HG02943 (cell line): Measurements from ENCODE around the gene TPRG1L.
A peak's percentile ranks its signal among the peaks of the same experiment; 100 is the strongest.
"Not testable (repeated sequence)": the region's sequence is repeated elsewhere in the genome, so short reads cannot be mapped to it uniquely, and the experiment has no call there.

Experiments
- ATAC-seq: cut with Tn5 transposase; IDR thresholded peaks from one replicate; pipeline ENCODE4 v1.9.1; 2021; ENCODE audit warnings: mild to moderate bottlenecking, low read depth, moderate library complexity; ENCODE audit not compliant: unreplicated experiment

The TPRG1L gene

GRCh38 chr1:3624200-3625136 lies at the start of gene TPRG1L:
TSS of gene TPRG1L (plus strand) at chr1:3625015. CDS start at chr1:3625073, 58 bp downstream.
- ATAC-seq: peak; percentile 93

GRCh38 chr1:3575515-3575914 lies 49.3 kb upstream of the TPRG1L start:
- not testable (repeated sequence) for ATAC-seq

GRCh38 chr1:3575993-3576392 lies 48.8 kb upstream of the TPRG1L start:
- ATAC-seq: no peak

- no peak for ATAC-seq
Observed at GRCh38 chr1:3577300-3577699, 47.5 kb upstream of the TPRG1L start.

GRCh38 chr1:3577711-3578432 lies 46.9 kb upstream of the TPRG1L start:
- ATAC-seq: no peak

- ATAC-seq: no peak
Observed at GRCh38 chr1:3578433-3578805, 46.4 kb upstream of the TPRG1L start.

- no peak for ATAC-seq
Observed at GRCh38 chr1:3578906-3579305, 45.9 kb upstream of the TPRG1L start.

- no peak for ATAC-seq
Observed at GRCh38 chr1:3579626-3580025, 45.2 kb upstream of the TPRG1L start.

- no peak for ATAC-seq
Observed at GRCh38 chr1:3580231-3580630, 44.6 kb upstream of the TPRG1L start.

GRCh38 chr1:3581296-3582036 lies 43.3 kb upstream of the TPRG1L start:
- no peak for ATAC-seq

GRCh38 chr1:3583751-3584150 lies 41.1 kb upstream of the TPRG1L start:
- ATAC-seq: not testable (repeated sequence)

- ATAC-seq: no peak
Observed at GRCh38 chr1:3584915-3585314, 39.9 kb upstream of the TPRG1L start.

GRCh38 chr1:3585353-3585868 lies 39.4 kb upstream of the TPRG1L start:
- not testable (repeated sequence) for ATAC-seq

- no peak for ATAC-seq
Observed at GRCh38 chr1:3585940-3586568, 38.8 kb upstream of the TPRG1L start.

- no peak for ATAC-seq
Observed at GRCh38 chr1:3586986-3587759, 37.6 kb upstream of the TPRG1L start.

- no peak for ATAC-seq
Observed at GRCh38 chr1:3588395-3588794, 36.4 kb upstream of the TPRG1L start.

- no peak for ATAC-seq
Observed at GRCh38 chr1:3590139-3590763, 34.6 kb upstream of the TPRG1L start.

- ATAC-seq: no peak
Observed at GRCh38 chr1:3590951-3591865, 33.6 kb upstream of the TPRG1L start.
